ENCODE data around the gene MED27. TPM values are rescaled to one million over a fixed set of nuclear protein-coding genes. Genes with fewer than 3 reads are reported as not detected.
"Not testable (repeated sequence)": the region's sequence is repeated elsewhere in the genome, so short reads cannot be mapped to it uniquely, and the experiment has no call there.

Gene MED27
- total and polyA plus RNA-seq, 10 of the 15 experiments (the other 5 are each of a cell fraction or from before 2014, with no cell fraction given), result 20.3 to 50.3 (median 35.5) TPM

- no TSS peak for BruUV-seq (replicated peaks)
- Histone ChIP-seq H3K4me3 (no peak overlapping the region), H3K9me3 (replicated peaks; ENCODE audit: control insufficient read depth, insufficient read depth, low read length) (no peaks in the 10 kb centered on the region), H3K4me2 (ENCODE audit: control insufficient read depth, insufficient read depth) (no peak overlapping the region), H2AFZ (ENCODE audit: control insufficient read depth, low read depth, low read length) (no peak overlapping the region), H3K36me3 (ENCODE audit: control insufficient read depth in 2 of 2, insufficient read depth in 2 of 2, low read length in 1 of 2) (no peaks in the 10 kb centered on the region), H3K27me3 (replicated peaks in 1 of 2; ENCODE audit: control insufficient read depth in 2 of 2, insufficient read depth in 2 of 2, low read length in 1 of 2) (no peaks in the 10 kb centered on the region), H3K79me2 (ENCODE audit: control insufficient read depth, insufficient read depth, low read length) (no peaks in the 10 kb centered on the region), H3K4me1 (ENCODE audit: control insufficient read depth, insufficient read depth, low read length) (peaks cover 6% of the 10 kb centered on the region), H3K9ac (ENCODE audit: control insufficient read depth, insufficient read depth, low read length) (no peak overlapping the region), H3K27ac (ENCODE audit: control insufficient read depth, insufficient read depth) (no peak overlapping the region), H4K20me1 (ENCODE audit: control insufficient read depth, insufficient read depth) (no peaks in the 10 kb centered on the region)
- intact Hi-C loops (cut with micrococcal nuclease; ENCODE audit: unreplicated experiment) (no loop called here), in situ Hi-C loops (cut with MboI) (no loop called here)
- FAIRE-seq, result no peak
- WGBS (ENCODE audit: insufficient coverage, insufficient replicate concordance, low lambda C conversion rate, missing lambda C conversion rate), result 53% methylated on average over 3 of the region's 3 CpGs
- no peak for DNase-seq (ENCODE audit: low read depth, low spot score)
- TF ChIP-seq NFIC (IDR thresholded peaks at IDR 0.05; ENCODE audit: low read depth, low read length) (peak; percentile 61), BCLAF1 (IDR thresholded peaks at IDR 0.05) (no peak), NR2C1 (IDR thresholded peaks at IDR 0.05) (peak; percentile 80), EED (IDR thresholded peaks at IDR 0.05; ENCODE audit: low read depth) (peak; percentile 77), NR2F1 (conservative IDR thresholded peaks at IDR 0.05) (peak; percentile 85), JUNB (IDR thresholded peaks at IDR 0.05) (peak; percentile 88), CEBPB (IDR thresholded peaks at IDR 0.05; ENCODE audit: borderline replicate concordance in 1 of 2, low read depth in 2 of 2, low read length in 2 of 2) (no peak), TCF12 (IDR thresholded peaks at IDR 0.05; ENCODE audit: low read depth, low read length) (no peak), IKZF1 (conservative IDR thresholded peaks at IDR 0.05) (peak; percentile 69), IKZF2 (IDR thresholded peaks at IDR 0.05) (peak; percentile 68 to 76), DPF2 (IDR thresholded peaks at IDR 0.05) (0 out of 2 replicates have a peak, but pooled peaks have one; percentile 28), POLR2AphosphoS5 (IDR thresholded peaks at IDR 0.05; ENCODE audit: low read length) (no peak), RUNX3 (IDR thresholded peaks at IDR 0.05; ENCODE audit: low read length) (peak; percentile 83), FOS (IDR thresholded peaks at IDR 0.05; ENCODE audit: borderline replicate concordance, extremely low read depth, insufficient read length) (no peak)
- TF ChIP-seq, protein P1, sequence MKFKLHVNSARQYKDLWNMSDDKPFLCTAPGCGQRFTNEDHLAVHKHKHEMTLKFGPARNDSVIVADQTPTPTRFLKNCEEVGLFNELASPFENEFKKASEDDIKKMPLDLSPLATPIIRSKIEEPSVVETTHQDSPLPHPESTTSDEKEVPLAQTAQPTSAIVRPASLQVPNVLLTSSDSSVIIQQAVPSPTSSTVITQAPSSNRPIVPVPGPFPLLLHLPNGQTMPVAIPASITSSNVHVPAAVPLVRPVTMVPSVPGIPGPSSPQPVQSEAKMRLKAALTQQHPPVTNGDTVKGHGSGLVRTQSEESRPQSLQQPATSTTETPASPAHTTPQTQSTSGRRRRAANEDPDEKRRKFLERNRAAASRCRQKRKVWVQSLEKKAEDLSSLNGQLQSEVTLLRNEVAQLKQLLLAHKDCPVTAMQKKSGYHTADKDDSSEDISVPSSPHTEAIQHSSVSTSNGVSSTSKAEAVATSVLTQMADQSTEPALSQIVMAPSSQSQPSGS (IDR thresholded peaks at IDR 0.05; ENCODE audit: low read length), result 0 out of 2 replicates have a peak, but pooled peaks have one; percentile 26
- RAD21 ChIA-PET (ENCODE audit: unreplicated experiment), result no interaction called here
- CTCF ChIA-PET, result no interaction called here
- ATAC-seq, result no peak
- SMC1A ChIA-PET (ENCODE audit: uncharacterized antibody, unreplicated experiment), result no interaction called here
- POLR2A ChIA-PET, result interaction anchor here (0.6 kb wide), 1 partner anchor 534 kb away, joined by 7 read pairs; no protein-coding TSS in a partner anchor
Observed at GRCh38 chr9:131923132-131923671, 156.5 kb downstream of the MED27 start.

GRCh38 chr9:131921635-131922034 lies 158.0 kb downstream of the MED27 start:
- CTCF ChIA-PET, result interaction anchor here (1.3 kb wide), 1 partner anchor 12 kb away, joined by 3 read pairs; no protein-coding TSS in a partner anchor
- H3K4me2 ChIP-seq (ENCODE audit: control insufficient read depth, insufficient read depth); H3K9ac ChIP-seq (ENCODE audit: control insufficient read depth, insufficient read depth, low read length); H3K9me3 ChIP-seq (replicated peaks; ENCODE audit: control insufficient read depth, insufficient read depth, low read length); H3K36me3 ChIP-seq (ENCODE audit: control insufficient read depth in 2 of 2, insufficient read depth in 2 of 2, low read length in 1 of 2); POLR2A ChIA-PET; ATAC-seq; H3K27ac ChIP-seq (ENCODE audit: control insufficient read depth, insufficient read depth); RAD21 ChIA-PET (ENCODE audit: unreplicated experiment); H3K4me1 ChIP-seq (ENCODE audit: control insufficient read depth, insufficient read depth, low read length); H3K79me2 ChIP-seq (ENCODE audit: control insufficient read depth, insufficient read depth, low read length); FAIRE-seq; H4K20me1 ChIP-seq (ENCODE audit: control insufficient read depth, insufficient read depth); BruUV-seq (replicated peaks); H3K27me3 ChIP-seq (replicated peaks in 1 of 2; ENCODE audit: control insufficient read depth in 2 of 2, insufficient read depth in 2 of 2, low read length in 1 of 2); DNase-seq (ENCODE audit: low read depth, low spot score); intact Hi-C loops (cut with micrococcal nuclease; ENCODE audit: unreplicated experiment); H2AFZ ChIP-seq (ENCODE audit: control insufficient read depth, low read depth, low read length); in situ Hi-C loops (cut with MboI); H3K4me3 ChIP-seq: not testable (repeated sequence)
- 100% methylated on average over 5 of the region's 5 CpGs for WGBS (ENCODE audit: insufficient coverage, insufficient replicate concordance, low lambda C conversion rate, missing lambda C conversion rate)
- SMC1A ChIA-PET (ENCODE audit: uncharacterized antibody, unreplicated experiment), result interaction anchor here (1.0 kb wide), 1 partner anchor 12 kb away, joined by 3 read pairs; no protein-coding TSS in a partner anchor
